ENCODE data around the gene EIF5B.

GRCh38 chr2:99389371-99389770 is 52.2 kb downstream of the EIF5B start:
- TF ChIP-seq CTCF (IDR thresholded peaks at IDR 0.05 in 4 of 5, conservative IDR thresholded peaks at IDR 0.05 in 1 of 5): no peak
- no peak for TF ChIP-seq POLR2A (IDR thresholded peaks at IDR 0.05)

Measured in gastrocnemius medialis (tissue), 4 donors.